Panc1 (cell line): ENCODE measurements around the gene PPP1R13L. TPM values are rescaled to one million over a fixed set of nuclear protein-coding genes. Genes with fewer than 3 reads are reported as not detected.

Experiments
- ATAC-seq: fragments of 200-7000 bp; cut with Tn5 transposase; 2 replicates; pipeline ENCODE4 v1.9.1; 2020; ENCODE audit warnings: mild to moderate bottlenecking, moderate library complexity
- BruUV-seq: library from RNA; stranded (reverse); fragments of 400-500 nt; replicated peaks from 2 replicates; lab custom pipeline; 2021; lab: Mats Ljungman, UMichigan
- CTCF ChIA-PET: fragments of 300-600 bp; sonication (Branson Sonifier 250); formaldehyde crosslinking; loops from one replicate; lab custom pipeline; 2022; ENCODE audit warnings: antibody characterized with exemption; lab: Charles Lee
- POLR2A ChIA-PET: fragments of 300-600 bp; sonication (Branson Sonifier 250); formaldehyde crosslinking; loops from one replicate; lab custom pipeline; 2022; ENCODE audit warnings: antibody characterized with exemption; lab: Charles Lee
- DNase-seq: peaks from one replicate; pipeline ENCODE4 v3.0.0-alpha.2; 2010; ENCODE audit warnings: low read depth, low spot score
- H3K27ac ChIP-seq: 2 replicates; pipeline ENCODE4 v1.5.1; 2011; ENCODE audit warnings: mild to moderate bottlenecking, low read length, inconsistent platforms
- H3K27me3 ChIP-seq: fragments of 200-500 bp; sonication (Bioruptor generic); 2 replicates; pipeline ENCODE4 v1.6.0; 2014; ENCODE audit warnings: low read length, inconsistent platforms; ENCODE audit not compliant: control insufficient read depth, insufficient read depth
- H3K36me3 ChIP-seq: fragments of 200-500 bp; sonication (Bioruptor generic); 2 replicates; pipeline ENCODE4 v1.5.1; 2014; ENCODE audit warnings: inconsistent platforms, mild to moderate bottlenecking, low read length, moderate library complexity; ENCODE audit not compliant: control insufficient read depth, insufficient read depth
- H3K4me1 ChIP-seq: 2 replicates; pipeline ENCODE4 v1.5.1; 2011; ENCODE audit warnings: inconsistent platforms, mild to moderate bottlenecking, low read length, moderate library complexity; ENCODE audit not compliant: control insufficient read depth, insufficient read depth
- H3K4me3 ChIP-seq, 2 experiments: 2 replicates each; pipeline ENCODE4 v1.5.1; 2011 to 2012; ENCODE audit warnings: low read depth in 2 of 2, low read length in 2 of 2, mild to moderate bottlenecking in 2 of 2, inconsistent platforms in 1 of 2, moderate library complexity in 1 of 2
- H3K9me3 ChIP-seq: fragments of 200-500 bp; sonication (Bioruptor generic); 2 replicates; pipeline ENCODE4 v1.5.1; 2014; ENCODE audit warnings: low read depth, mild to moderate bottlenecking, inconsistent platforms, low read length, moderate library complexity; ENCODE audit not compliant: control insufficient read depth, insufficient read depth
- POLR2AphosphoS5 ChIP-seq: IDR thresholded peaks from 2 replicates; pipeline ENCODE4 v1.6.1; 2012; ENCODE audit warnings: mild to moderate bottlenecking, low read depth, low read length, moderate library complexity
- SIN3A ChIP-seq: IDR thresholded peaks from 2 replicates; pipeline ENCODE4 v1.6.1; 2012; ENCODE audit warnings: low read depth, mild to moderate bottlenecking, low read length, moderate library complexity, borderline replicate concordance; ENCODE audit not compliant: insufficient read depth
- TCF7L2 ChIP-seq: IDR thresholded peaks from 2 replicates; pipeline ENCODE4 v1.6.1; 2011; ENCODE audit warnings: mild to moderate bottlenecking, low read depth, low read length, inconsistent platforms
- in situ Hi-C: cut with HindIII; loops from 2 replicates; pipeline ENCODE4 v1.10.0; 2016; ENCODE audit warnings: low sequenced_read_pairs, low pct_unique_long_range_greater_than_20kb
- intact Hi-C: fragments of 100-400 bp; cut with micrococcal nuclease; formaldehyde crosslinking; loops from one replicate; pipeline ENCODE4 v1.10.0; 2022; ENCODE audit not compliant: unreplicated experiment
- total RNA-seq: library from RNA; stranded (reverse); gene quantifications from one replicate; pipeline ENCODE4 v1.2.1, GENCODE V29; 2021; ENCODE audit not compliant: unreplicated experiment
- TF ChIP-seq, protein P1 (sequence below): fragments of 450-650 bp; IDR thresholded peaks from 2 replicates; pipeline ENCODE4 v1.5.1; 2017; ENCODE audit warnings: mild to moderate bottlenecking
- TF ChIP-seq, protein P2 (sequence below), 2 experiments: IDR thresholded peaks; 2 replicates each; pipeline ENCODE4 v1.6.1; 2011 to 2012; ENCODE audit warnings: low read depth in 2 of 2, control low read depth in 1 of 2, low read length in 1 of 2, mild to moderate bottlenecking in 1 of 2, moderate library complexity in 1 of 2; ENCODE audit not compliant: insufficient read depth in 1 of 2

The PPP1R13L gene
- total RNA-seq, 1 experiment from 2014 or later = 39.1 TPM

DNA sequence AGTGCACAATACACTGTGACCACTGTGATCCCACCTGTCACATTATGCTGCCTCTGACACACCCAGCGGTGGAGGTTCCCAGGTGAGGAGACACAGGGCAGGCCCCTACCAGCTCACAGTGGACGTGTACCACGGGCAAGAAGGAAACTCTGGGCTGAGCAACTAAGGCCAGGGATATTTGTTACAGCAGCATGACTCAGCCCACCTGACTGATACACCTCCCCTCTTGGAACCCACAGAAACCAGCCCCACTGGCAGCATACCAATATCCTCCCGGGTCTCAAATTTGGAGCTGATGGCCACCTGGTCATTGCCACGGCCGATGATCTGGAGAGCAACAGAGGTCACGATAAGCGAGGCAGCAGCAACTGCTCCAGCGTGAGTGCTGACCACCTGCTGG lies 49.5 kb downstream of the PPP1R13L start:
- TF ChIP-seq, protein P1, sequence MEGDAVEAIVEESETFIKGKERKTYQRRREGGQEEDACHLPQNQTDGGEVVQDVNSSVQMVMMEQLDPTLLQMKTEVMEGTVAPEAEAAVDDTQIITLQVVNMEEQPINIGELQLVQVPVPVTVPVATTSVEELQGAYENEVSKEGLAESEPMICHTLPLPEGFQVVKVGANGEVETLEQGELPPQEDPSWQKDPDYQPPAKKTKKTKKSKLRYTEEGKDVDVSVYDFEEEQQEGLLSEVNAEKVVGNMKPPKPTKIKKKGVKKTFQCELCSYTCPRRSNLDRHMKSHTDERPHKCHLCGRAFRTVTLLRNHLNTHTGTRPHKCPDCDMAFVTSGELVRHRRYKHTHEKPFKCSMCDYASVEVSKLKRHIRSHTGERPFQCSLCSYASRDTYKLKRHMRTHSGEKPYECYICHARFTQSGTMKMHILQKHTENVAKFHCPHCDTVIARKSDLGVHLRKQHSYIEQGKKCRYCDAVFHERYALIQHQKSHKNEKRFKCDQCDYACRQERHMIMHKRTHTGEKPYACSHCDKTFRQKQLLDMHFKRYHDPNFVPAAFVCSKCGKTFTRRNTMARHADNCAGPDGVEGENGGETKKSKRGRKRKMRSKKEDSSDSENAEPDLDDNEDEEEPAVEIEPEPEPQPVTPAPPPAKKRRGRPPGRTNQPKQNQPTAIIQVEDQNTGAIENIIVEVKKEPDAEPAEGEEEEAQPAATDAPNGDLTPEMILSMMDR = no peak
- TF ChIP-seq, protein P2, sequence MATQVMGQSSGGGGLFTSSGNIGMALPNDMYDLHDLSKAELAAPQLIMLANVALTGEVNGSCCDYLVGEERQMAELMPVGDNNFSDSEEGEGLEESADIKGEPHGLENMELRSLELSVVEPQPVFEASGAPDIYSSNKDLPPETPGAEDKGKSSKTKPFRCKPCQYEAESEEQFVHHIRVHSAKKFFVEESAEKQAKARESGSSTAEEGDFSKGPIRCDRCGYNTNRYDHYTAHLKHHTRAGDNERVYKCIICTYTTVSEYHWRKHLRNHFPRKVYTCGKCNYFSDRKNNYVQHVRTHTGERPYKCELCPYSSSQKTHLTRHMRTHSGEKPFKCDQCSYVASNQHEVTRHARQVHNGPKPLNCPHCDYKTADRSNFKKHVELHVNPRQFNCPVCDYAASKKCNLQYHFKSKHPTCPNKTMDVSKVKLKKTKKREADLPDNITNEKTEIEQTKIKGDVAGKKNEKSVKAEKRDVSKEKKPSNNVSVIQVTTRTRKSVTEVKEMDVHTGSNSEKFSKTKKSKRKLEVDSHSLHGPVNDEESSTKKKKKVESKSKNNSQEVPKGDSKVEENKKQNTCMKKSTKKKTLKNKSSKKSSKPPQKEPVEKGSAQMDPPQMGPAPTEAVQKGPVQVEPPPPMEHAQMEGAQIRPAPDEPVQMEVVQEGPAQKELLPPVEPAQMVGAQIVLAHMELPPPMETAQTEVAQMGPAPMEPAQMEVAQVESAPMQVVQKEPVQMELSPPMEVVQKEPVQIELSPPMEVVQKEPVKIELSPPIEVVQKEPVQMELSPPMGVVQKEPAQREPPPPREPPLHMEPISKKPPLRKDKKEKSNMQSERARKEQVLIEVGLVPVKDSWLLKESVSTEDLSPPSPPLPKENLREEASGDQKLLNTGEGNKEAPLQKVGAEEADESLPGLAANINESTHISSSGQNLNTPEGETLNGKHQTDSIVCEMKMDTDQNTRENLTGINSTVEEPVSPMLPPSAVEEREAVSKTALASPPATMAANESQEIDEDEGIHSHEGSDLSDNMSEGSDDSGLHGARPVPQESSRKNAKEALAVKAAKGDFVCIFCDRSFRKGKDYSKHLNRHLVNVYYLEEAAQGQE (IDR thresholded peaks at IDR 0.05; ENCODE audit: insufficient read depth in 1 of 2, low read depth in 2 of 2, low read length in 1 of 2) = no peak
- TF ChIP-seq POLR2AphosphoS5 (no peak), SIN3A (no peak), TCF7L2 (no peak)
- in situ Hi-C loops = no loop called here
- no peaks in the 10 kb centered on the region for H3K4me1 ChIP-seq
- ChIA-PET POLR2A (no interaction called here), CTCF (no interaction called here)
- DNase-seq (no peak), ATAC-seq (no peak)
- H3K27ac ChIP-seq = no peak overlapping the region
- no TSS peak for BruUV-seq
- H3K27me3 ChIP-seq = no peaks in the 10 kb centered on the region
- intact Hi-C loops = no loop called here
- no peaks in the 10 kb centered on the region for H3K9me3 ChIP-seq
- H3K4me3 ChIP-seq = no peak overlapping the region
- H3K36me3 ChIP-seq = no peaks in the 10 kb centered on the region; the same call in 1 of the 2 replicates

DNA sequence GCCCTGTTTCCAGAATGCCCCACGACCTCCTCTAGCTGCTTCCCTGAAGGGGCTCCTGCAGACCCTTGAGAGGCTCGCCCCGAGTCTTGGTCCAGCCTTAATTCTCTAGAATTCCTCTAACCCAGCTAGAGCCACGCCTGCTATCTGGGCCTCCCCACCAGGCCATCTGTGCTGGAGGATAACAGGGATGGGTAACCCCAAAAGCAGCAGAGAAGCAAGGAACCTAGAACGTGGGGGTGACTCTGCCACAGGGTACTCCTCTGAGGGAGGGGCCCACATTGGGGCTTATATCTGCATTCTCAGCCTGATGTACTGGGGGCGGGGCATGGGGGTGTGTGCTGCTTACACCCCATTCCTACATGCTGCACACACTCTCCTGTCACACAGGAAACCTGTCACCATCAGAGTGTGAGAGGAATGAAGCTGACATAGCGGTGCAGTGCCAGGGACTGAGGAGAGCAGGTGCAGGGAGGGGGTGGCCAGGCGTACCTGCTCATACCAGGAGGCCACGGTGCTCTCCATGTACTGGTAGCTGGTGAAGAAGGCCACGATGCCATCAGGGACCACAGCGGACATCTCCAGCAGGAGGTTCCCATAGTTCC lies 50.5 kb downstream of the PPP1R13L start:
- ATAC-seq (no peak), DNase-seq (no peak)
- intact Hi-C loops (no loop called here), in situ Hi-C loops (no loop called here)
- no peak overlapping the region for H3K4me3 ChIP-seq
- no peak overlapping the region for H3K27ac ChIP-seq
- no peak for TF ChIP-seq SIN3A
- TF ChIP-seq, protein P2 (IDR thresholded peaks at IDR 0.05; ENCODE audit: insufficient read depth in 1 of 2, low read depth in 2 of 2, low read length in 1 of 2) = no peak
- no peak for TF ChIP-seq POLR2AphosphoS5
- TF ChIP-seq TCF7L2 = no peak
- no peaks in the 10 kb centered on the region for H3K27me3 ChIP-seq
- H3K36me3 ChIP-seq = no peaks in the 10 kb centered on the region; the same call in 1 of the 2 replicates
- H3K9me3 ChIP-seq = no peaks in the 10 kb centered on the region
- CTCF ChIA-PET = no interaction called here
- no TSS peak for BruUV-seq
- POLR2A ChIA-PET = interaction anchor here (0.6 kb wide), 1 partner anchor 9 kb away, joined by 3 read pairs; no protein-coding TSS in a partner anchor
- H3K4me1 ChIP-seq = no peaks in the 10 kb centered on the region
